M059J (cell line): Measurements from ENCODE around the gene ATP6V1C2. TPM values are rescaled to one million over a fixed set of nuclear protein-coding genes. Genes with fewer than 3 reads are reported as not detected.
"Not testable (repeated sequence)": the region's sequence is repeated elsewhere in the genome, so short reads cannot be mapped to it uniquely, and the experiment has no call there.

ENCODE experiments used
- DNase-seq: peaks from one replicate; pipeline ENCODE4 v3.0.0-alpha.2; 2012; ENCODE audit warnings: low read depth
- total RNA-seq: library from RNA; depleted of rRNA; stranded (reverse); fragments of >200 nt; shearing (Covaris generic); gene quantifications from 2 replicates; pipeline ENCODE4 v1.2.3, GENCODE V29; 2014

ATP6V1C2 gene
- total RNA-seq, 1 experiment from 2014 or later = not detected

GRCh38 chr2:10786240-10786982, 65.0 kb downstream of the ATP6V1C2 start:
- no peak for DNase-seq

DNA sequence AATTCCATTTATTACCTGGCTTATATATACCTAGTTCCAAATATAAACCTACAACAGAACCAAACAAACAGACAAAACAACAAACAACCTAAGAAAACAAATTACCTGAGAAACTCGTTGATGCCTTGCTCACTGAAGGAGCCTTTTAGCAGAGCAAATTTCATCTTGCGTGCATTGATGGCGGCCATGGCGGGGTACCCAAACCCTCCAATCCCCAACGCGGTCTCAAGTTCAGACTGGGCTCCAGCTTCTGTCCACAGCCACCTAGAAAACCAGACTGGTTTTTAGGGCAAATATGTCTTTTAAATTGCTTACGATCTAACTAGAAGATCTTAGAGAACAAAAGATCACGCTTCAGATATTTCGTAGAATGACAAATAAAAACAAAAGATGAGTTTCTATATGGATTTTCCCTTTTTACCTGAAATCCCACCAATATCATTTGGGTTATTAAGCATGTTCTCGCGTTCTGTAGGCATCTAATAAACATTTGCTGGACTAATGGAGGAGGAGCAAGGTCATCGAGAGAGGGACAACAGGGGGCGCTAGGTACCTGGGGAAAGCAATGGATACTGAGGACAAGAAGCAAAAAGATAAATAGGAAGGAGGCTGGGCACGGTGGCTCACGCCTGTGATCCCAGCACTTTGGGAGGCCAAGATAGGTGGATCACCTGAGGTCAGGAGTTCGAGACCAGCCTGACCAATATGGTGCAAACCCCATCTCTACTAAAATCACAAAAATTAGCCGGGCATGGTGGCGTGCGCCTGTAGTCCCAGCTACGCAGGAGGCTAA, 65.9 kb downstream of the ATP6V1C2 start:
- no peak for DNase-seq

GRCh38 chr2:10788855-10789254, 67.4 kb downstream of the ATP6V1C2 start:
- no peak for DNase-seq

DNA sequence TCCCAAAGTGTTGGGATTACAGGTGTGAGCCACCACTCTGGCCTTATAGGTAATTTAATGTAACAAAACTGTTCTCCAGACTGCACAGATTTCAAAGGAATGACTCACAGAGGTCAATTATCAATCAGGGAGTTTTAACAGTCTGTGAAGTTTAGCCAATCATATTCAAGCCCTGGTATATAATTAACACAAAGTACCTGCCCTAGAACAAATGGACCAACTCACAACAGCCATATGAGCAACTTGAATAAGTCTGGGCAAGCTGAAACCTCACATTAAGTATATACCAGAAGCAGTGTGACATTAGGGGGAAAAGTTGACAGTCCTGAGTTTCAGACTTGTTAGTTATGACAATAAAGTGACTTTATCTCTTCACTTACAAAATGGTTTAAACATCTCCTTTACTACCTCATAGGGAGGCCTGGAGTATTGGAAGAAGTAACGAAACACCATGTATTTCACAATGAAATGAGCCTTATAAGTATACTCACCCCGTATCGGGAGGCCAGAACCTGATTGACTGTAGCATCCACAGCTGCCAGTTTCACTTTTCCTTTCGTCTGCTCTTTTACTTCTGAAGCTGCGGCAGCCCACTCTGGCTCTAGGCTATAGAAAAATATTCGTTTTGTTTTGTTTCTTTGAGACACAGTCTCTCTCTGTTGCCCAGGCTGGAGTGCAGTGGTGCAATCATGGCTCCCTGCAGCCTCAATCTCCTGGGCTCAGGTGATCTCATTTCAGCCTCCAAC, 69.0 kb downstream of the ATP6V1C2 start:
- DNase-seq = no peak

DNA sequence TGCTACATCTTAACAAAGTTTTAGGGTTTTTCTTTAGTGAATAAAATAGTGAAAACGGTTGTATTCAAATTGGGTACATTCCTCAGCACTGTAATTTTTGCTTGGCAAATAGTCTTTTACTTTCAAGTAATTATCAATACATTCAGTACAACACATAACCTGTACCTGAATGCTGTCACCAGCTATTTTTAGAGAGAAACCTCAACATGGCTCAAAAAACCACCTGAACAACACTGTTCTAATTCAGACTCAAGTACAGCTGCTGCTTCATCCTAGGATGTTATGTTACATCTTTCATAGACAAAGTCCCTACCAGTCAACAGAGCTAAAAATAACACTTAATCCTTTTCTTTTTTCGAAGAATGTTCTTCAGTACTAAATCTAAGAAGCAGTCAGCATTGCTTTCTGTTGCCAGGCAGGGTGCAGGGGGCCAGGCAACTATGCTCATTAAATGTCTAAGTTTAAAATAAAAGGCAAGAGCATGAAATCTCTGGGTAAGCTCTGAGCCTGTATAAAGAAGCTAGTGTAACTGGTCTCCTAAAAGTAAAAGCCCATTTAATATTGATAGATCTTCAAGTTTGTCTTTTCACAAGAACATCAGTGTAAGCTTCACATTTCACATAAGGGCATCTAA, 70.7 kb downstream of the ATP6V1C2 start:
- DNase-seq = no peak

DNA sequence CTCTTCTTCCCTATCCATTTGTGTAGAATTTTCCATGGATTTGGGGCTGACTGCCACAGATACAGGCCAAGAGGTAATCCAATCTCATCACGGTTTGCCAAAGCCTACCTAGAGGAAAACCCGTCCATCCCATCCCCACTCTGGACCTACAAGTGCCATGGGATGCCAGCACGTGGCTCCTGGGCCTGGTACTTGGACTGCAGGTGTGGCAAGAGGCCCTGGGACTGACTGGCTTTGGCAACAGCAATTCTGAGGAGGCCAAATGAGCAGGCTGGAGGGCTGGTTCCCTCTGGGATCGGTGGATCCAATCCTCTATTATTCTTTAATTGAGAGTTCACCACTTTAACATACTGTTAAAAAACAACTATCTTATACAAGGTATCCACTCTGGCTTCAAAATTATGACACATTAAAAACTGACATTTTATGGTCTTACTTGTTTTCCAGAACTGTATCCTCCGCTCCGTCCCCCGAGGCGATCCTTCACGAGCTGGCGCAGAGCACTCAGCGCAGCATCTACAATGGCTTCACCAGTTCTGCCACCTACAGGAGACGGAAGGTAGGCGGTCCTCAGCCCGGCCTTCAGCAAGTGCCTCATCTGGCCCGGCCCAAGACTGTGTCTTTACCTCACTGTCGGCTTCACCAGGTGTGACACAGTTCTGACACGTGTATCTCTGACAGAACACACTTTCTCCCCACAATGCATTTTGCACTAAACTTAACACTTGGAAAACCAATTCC, 71.4 kb downstream of the ATP6V1C2 start:
- no peak for DNase-seq

DNA sequence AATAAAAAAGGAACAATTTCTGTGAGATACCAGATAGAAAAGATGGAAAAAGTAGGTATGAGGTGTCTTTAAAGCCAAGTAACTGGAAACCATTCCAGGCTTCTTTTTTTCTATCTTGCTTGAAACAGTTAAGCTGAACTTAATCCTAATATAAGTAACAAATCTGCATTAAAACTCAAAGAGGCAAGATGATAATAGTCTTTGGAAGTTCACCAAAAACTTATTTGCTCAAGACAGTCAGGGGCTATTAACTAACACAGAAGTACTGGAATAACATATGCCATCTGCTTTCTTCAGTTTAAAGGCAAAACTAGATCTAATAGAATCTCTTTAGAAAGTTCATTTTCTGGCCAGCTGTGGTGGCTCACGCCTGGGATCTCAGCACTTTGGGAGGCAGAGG, 72.4 kb downstream of the ATP6V1C2 start:
- no peak for DNase-seq

DNA sequence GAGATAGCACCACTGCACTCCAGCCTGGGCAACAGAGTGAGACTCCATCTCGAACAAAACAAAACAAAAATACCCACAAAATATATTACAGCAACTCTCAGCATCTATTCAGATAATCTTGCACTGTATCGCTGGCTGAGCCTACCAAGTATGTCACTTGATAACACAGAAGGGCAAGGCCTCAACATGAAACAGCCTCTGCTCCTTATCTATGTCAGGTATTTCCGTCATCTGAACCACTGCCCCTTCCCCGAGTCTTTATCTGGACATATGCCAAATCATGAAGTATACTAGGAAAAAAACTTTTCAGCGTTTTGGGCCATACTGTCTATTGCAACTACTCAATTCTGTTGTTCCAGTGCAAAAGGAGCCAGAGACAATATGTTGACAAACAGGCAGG, 73.4 kb downstream of the ATP6V1C2 start:
- DNase-seq = no peak

DNA sequence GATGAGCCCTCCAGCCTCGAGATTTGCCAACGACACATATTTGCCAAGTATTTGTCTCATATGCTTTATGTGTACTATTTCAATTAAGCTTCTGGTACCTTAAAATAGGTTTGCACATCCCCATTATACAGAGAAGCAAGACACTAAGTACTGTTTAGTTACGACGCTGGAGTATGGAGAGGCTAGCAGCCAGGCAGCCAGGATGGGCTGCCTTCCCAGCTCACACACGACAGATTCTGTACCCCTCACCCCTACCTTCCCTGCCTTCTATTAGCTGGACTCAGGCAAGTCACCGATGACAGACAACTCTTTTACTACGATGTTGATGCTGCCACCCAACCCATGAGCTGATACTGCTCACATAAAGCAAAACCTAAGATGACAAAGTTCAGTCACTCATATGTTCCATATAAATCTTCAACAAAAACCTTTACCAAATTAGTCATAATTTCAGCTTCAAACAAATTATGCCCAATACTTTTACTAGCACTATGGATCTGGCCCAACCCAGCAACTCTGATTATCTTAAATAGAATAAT, 74.1 kb downstream of the ATP6V1C2 start:
- no peak for DNase-seq

GRCh38 chr2:10796703-10797102, 75.3 kb downstream of the ATP6V1C2 start:
- no peak for DNase-seq

- DNase-seq = no peak
Measured at GRCh38 chr2:10798783-10799182, 77.4 kb downstream of the ATP6V1C2 start.

DNA sequence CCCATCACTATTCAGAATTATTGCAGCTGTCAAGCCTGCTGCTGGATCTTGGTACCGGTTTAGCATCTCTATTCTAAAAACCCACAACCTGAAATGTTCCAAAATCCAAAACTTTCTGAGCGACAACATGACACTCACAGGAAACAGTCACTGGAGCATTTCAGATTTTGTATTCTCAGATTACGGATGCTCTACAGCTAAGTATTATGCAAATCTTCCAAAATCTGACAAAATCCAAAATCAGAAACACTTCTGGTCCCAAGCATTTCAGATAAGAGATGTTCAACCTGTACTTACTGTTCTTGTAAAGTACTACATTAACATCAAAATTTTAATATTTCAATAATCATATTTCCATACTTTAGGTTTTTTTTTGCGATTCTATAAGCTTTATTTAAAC, 78.7 kb downstream of the ATP6V1C2 start:
- DNase-seq = no peak

GRCh38 chr2:10802657-10803056, 81.2 kb downstream of the ATP6V1C2 start:
- no peak for DNase-seq

DNA sequence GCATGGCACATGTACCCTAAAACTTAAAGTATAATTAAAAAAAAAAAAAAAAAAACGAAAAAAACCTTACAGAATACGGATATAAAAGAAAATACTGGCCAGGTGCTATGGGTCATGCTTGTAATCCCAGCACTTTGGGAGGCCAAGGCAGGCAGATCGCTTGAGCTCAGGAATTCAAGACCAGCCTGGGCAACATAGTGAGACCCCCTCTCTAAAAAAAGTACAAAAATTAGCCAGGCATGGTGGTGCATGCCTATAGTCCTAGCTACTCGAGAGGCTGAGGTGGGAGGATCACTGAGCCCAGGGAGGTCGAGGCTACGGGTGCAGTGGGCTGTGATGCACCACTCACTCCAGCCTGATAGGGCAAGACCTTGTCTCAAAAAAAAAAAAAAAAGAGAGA, 84.6 kb downstream of the ATP6V1C2 start:
- not testable (repeated sequence) for DNase-seq

DNA sequence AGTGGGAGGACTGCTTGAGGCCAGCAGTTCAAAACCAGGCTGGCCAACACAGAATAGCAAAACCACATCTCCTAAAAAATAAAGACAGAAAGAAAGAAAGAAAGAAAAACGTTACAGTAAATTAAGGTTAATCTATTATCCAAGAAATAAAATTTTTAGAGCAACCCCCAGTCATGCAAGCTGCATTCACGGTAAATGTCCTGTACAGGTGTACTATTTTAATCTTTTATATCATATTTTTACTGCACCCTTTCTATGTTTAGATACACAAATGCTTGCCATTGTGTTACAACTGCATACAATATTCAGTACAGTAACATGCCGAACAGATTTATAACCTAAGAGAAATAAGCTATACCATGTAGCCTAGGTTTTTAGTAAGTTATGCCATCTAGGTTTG, 85.1 kb downstream of the ATP6V1C2 start:
- DNase-seq = no peak

- DNase-seq = no peak
Measured at GRCh38 chr2:10810202-10811161, 89.1 kb downstream of the ATP6V1C2 start.

GRCh38 chr2:10811517-10811916, 90.1 kb downstream of the ATP6V1C2 start:
- no peak for DNase-seq

DNA sequence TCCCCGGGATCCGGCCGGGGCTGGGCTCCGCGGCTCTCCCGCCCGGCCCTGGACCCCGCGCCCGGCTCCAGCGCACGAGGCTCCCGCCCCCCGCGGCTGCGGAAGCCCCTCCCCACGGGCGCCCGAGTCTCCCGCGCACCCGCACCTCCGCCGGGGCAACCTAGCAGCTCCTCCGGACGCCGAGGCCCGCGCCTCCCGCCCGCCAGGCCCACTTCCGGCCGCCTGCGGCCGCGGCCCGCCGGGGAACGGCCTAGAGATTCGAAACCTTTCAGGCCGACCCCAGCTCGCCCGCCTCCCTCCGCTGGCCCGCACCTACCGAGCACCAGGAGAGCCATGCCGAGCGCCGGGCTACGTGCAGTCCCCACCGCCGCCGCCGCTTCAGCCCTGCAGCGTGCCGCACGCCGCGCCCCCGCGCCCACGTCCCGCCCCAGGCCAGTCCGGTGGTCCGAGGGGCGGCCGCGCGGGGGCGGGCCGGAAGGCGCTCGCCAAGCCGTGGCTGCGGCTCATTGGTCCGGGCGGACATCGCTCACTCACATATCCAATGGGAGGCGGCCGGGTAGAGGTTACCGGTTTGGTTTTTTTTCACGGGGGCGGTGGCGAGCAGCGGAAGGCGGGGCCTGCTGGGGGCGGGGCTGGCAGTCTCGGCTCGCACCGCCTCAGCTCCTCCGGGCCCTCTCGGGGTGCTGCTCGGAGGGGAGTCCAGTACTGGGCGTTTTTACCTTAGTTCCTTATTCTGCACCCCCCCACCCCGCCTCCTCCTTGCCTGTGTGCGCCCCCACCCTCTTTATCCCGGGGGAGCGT, 91.1 kb downstream of the ATP6V1C2 start, which contains the start of gene PDIA6:
PDIA6 (minus strand) TSS at position 424 of the 801 bp plus-strand sequence; CDS start at position 335, 89 bp downstream.
- DNase-seq = peak; percentile 91
